Gastrocnemius medialis (tissue), 4 donors: ENCODE results near the gene CNGA2. TPM values are rescaled to one million over a fixed set of nuclear protein-coding genes. Genes with fewer than 3 reads are reported as not detected.

Experiments used
- ATAC-seq, 2 donors: fragments of 150-250 bp; one replicate each; pipeline ENCODE4 v1.9.1; 2016
- DNase-seq, 2 donors: peaks; one replicate each; pipeline ENCODE4 v3.0.0-alpha.2; 2019
- H3K27ac ChIP-seq, 4 donors: fragments of 200-600 bp; sonication (generic); 1 replicate in 1 of 4; 2 replicates in 3 of 4; pipeline ENCODE4 v1.5.1; 2016 to 2018; ENCODE audit warnings: mild to moderate bottlenecking in 2 of 4, moderate library complexity in 1 of 4
- H3K27me3 ChIP-seq, 3 donors: fragments of 200-600 bp; sonication (generic) in 2 of 3; 1 replicate in 1 of 3; 2 replicates in 2 of 3; pipeline versions ENCODE4 v1.5.1 to v1.6.0; 2016 to 2019; ENCODE audit warnings: mild to moderate bottlenecking in 1 of 3, moderate library complexity in 1 of 3
- H3K36me3 ChIP-seq, 2 donors: fragments of 200-600 bp; sonication (generic) in 1 of 2; one replicate each; pipeline ENCODE4 v1.5.1; 2017 to 2018
- H3K4me1 ChIP-seq, 2 donors: fragments of 200-600 bp; sonication (generic) in 1 of 2; one replicate each; pipeline ENCODE4 v1.5.1; 2016 to 2017; ENCODE audit warnings: mild to moderate bottlenecking in 2 of 2
- H3K4me3 ChIP-seq, 4 donors: fragments of 200-600 bp; sonication (generic) in 3 of 4; 1 replicate in 1 of 4; 2 replicates in 3 of 4; pipeline ENCODE4 v1.5.1; 2016 to 2019; ENCODE audit warnings: mild to moderate bottlenecking in 2 of 4
- H3K9me3 ChIP-seq, 3 donors: fragments of 200-600 bp; sonication (generic) in 2 of 3; 1 replicate in 1 of 3; 2 replicates in 2 of 3; pipeline ENCODE4 v1.5.1; 2016 to 2019
- CTCF ChIP-seq, 5 experiments: fragments of 450-650 bp in 3 of 5; fragments of 200-600 bp in 2 of 5; sonication (generic) in 2 of 5; IDR thresholded peaks in 4 of 5; conservative IDR thresholded peaks in 1 of 5; 1 replicate in 4 of 5; 2 replicates in 1 of 5; pipeline ENCODE4 v1.5.1; 2016 to 2019; ENCODE audit warnings: antibody characterized with exemption in 5 of 5, mild to moderate bottlenecking in 3 of 5, moderate library complexity in 3 of 5
- POLR2A ChIP-seq, 2 donors: fragments of 450-650 bp; IDR thresholded peaks; one replicate each; pipeline ENCODE4 v1.6.1; 2017; ENCODE audit warnings: antibody characterized with exemption in 2 of 2, mild to moderate bottlenecking in 2 of 2, moderate library complexity in 2 of 2
- in situ Hi-C, 4 donors: fragments of 200-750 bp; cut with MboI; loops; one replicate each; pipeline versions ENCODE4 v1.15.0 to v1.8.0; 2017; ENCODE audit warnings: low sequenced_read_pairs in 4 of 4
- intact Hi-C: fragments of 100-400 bp; cut with DNase I; formaldehyde crosslinking; loops from one replicate; pipeline ENCODE4 v1.15.1; 2023; ENCODE audit warnings: low total_unique reads
- total RNA-seq, 4 donors: library from RNA; depleted of rRNA; stranded (reverse); fragments of >200 nt; gene quantifications; one replicate each; pipeline versions ENCODE4 v1.1.0 to v1.2.3, GENCODE V29; 2016

Gene CNGA2
- total RNA-seq, 4 donors from 2014 or later = not detected

DNA sequence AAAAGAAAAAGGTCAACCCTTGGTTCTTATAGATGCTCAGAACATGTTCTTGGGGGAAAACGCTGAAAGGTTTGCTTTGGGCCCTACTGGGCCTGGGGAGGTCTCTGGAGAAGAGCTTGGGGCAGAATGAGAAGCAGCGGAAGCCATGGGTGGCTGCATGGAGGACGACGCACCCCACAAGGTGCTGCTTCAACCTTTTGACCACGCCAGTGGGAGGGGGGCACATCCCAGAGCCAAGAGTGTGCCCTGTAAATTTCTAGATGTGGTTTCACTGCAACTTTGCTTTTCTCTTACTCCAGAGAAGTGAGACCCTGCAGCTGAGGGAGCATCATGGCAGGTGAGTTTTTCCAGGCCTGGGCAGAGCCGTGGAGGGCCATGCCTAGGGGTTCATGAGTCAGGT is 36.1 kb upstream of the CNGA2 start:
- in situ Hi-C loops (loop anchor here in 3 of 4 donors (25.0 kb wide), 1 partner anchor 536 kb away; no protein-coding TSS in a partner anchor), intact Hi-C loops (no loop called here)
- Histone ChIP-seq H3K4me1 (no peaks in the 10 kb centered on the region), H3K4me3 (no peak overlapping the region), H3K27ac (no peak overlapping the region), H3K9me3 (no peaks in the 10 kb centered on the region), H3K27me3 (peaks cover 0 to 8% (median 0%) of the 10 kb centered on the region in 3 donors), H3K36me3 (no peaks in the 10 kb centered on the region)
- DNase-seq (no peak), ATAC-seq (no peak)
- no peak for TF ChIP-seq POLR2A (IDR thresholded peaks at IDR 0.05)
- no peak for TF ChIP-seq CTCF (IDR thresholded peaks at IDR 0.05 in 4 of 5, conservative IDR thresholded peaks at IDR 0.05 in 1 of 5)

GRCh38 chrX:151699746-151700145 is 34.8 kb upstream of the CNGA2 start:
- Histone ChIP-seq H3K4me3 (no peak overlapping the region), H3K27ac (no peak overlapping the region), H3K9me3 (no peaks in the 10 kb centered on the region), H3K36me3 (no peaks in the 10 kb centered on the region), H3K4me1 (peaks cover 0 to 6% of the 10 kb centered on the region in 2 donors), H3K27me3 (peaks cover 0 to 8% (median 0%) of the 10 kb centered on the region in 3 donors)
- DNase-seq = no peak
- intact Hi-C loops (no loop called here), in situ Hi-C loops (loop anchor here in 3 of 4 donors (25.0 kb wide), 1 partner anchor 537 kb away; no protein-coding TSS in a partner anchor)
- no peak for TF ChIP-seq POLR2A (IDR thresholded peaks at IDR 0.05)
- no peak for TF ChIP-seq CTCF (IDR thresholded peaks at IDR 0.05 in 4 of 5, conservative IDR thresholded peaks at IDR 0.05 in 1 of 5)
- no peak for ATAC-seq

DNA sequence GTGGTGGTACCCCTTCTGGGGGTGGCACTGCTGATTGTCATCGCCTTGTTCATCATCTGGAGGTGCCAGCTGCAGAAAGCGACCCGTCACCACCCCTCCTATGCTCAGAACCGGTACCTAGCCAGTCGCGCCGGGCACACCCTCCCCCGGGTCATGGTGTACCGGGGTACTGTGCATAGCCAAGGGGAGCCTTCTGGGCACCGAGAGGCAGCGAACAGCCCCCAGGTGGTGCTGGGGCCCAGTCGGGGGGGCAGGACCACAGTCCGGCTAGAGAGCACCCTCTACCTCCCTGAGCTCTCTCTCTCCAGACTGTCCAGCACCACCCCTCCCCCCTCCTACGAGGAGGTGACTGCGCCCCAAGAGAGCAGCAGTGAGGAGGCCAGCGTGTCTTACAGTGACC is 34.0 kb upstream of the CNGA2 start:
- H3K4me1 ChIP-seq = peaks cover 0 to 6% of the 10 kb centered on the region in 2 donors
- no peak overlapping the region for H3K4me3 ChIP-seq
- H3K36me3 ChIP-seq = no peaks in the 10 kb centered on the region
- H3K27ac ChIP-seq = no peak overlapping the region
- TF ChIP-seq POLR2A (IDR thresholded peaks at IDR 0.05) (no peak), CTCF (IDR thresholded peaks at IDR 0.05 in 4 of 5, conservative IDR thresholded peaks at IDR 0.05 in 1 of 5) (no peak)
- in situ Hi-C loops (no loop called here), intact Hi-C loops (no loop called here)
- peaks cover 0 to 3% (median 0%) of the 10 kb centered on the region in 3 donors for H3K27me3 ChIP-seq
- DNase-seq (no peak), ATAC-seq (no peak)
- no peaks in the 10 kb centered on the region for H3K9me3 ChIP-seq

GRCh38 chrX:151701071-151701470 is 33.5 kb upstream of the CNGA2 start:
- H3K27ac ChIP-seq = no peak overlapping the region
- H3K4me3 ChIP-seq = no peak overlapping the region
- no peaks in the 10 kb centered on the region for H3K9me3 ChIP-seq
- in situ Hi-C loops (no loop called here), intact Hi-C loops (no loop called here)
- ATAC-seq (no peak), DNase-seq (no peak)
- H3K27me3 ChIP-seq = no peaks in the 10 kb centered on the region
- TF ChIP-seq CTCF (IDR thresholded peaks at IDR 0.05 in 4 of 5, conservative IDR thresholded peaks at IDR 0.05 in 1 of 5) = no peak
- no peak for TF ChIP-seq POLR2A (IDR thresholded peaks at IDR 0.05)
- peaks cover 0 to 6% of the 10 kb centered on the region in 2 donors for H3K4me1 ChIP-seq
- no peaks in the 10 kb centered on the region for H3K36me3 ChIP-seq

GRCh38 chrX:151701531-151701930 is 33.0 kb upstream of the CNGA2 start:
- DNase-seq = no peak
- TF ChIP-seq POLR2A (IDR thresholded peaks at IDR 0.05) = no peak
- no peak for TF ChIP-seq CTCF (IDR thresholded peaks at IDR 0.05 in 4 of 5, conservative IDR thresholded peaks at IDR 0.05 in 1 of 5)
- Histone ChIP-seq H3K4me1 (peaks cover 0 to 6% of the 10 kb centered on the region in 2 donors), H3K27ac (no peak overlapping the region), H3K9me3 (no peaks in the 10 kb centered on the region), H3K27me3 (no peaks in the 10 kb centered on the region), H3K4me3 (no peak overlapping the region), H3K36me3 (no peaks in the 10 kb centered on the region)
- in situ Hi-C loops = no loop called here
- no peak for ATAC-seq
- intact Hi-C loops = no loop called here
